ENCODE measurements around the gene CARD9. TPM values are rescaled to one million over a fixed set of nuclear protein-coding genes. Genes with fewer than 3 reads are reported as not detected.

CARD9 gene
- total and polyA plus RNA-seq, 2 of the 8 experiments (the other 6 are each of a cell fraction or from before 2014, with no cell fraction given): 0.15 to 1.1 TPM

GRCh38 chr9:136412962-136413361 is 39.5 kb upstream of the CARD9 start:
- peaks cover 9% of the 10 kb centered on the region for H3K23me2 ChIP-seq (ENCODE audit: low read depth, low read length)
- no peak overlapping the region for H4K91ac ChIP-seq (replicated peaks; ENCODE audit: insufficient read length, low read length)
- peaks cover 11 to 51% of the 10 kb centered on the region in 2 experiments for H3K79me2 ChIP-seq (ENCODE audit: control insufficient read depth in 1 of 2, insufficient read depth in 2 of 2, low read length in 2 of 2)
- WGBS, 2 experiments (ENCODE audit: extremely low coverage in 1 of 2, insufficient coverage in 1 of 2, insufficient read length in 1 of 2, insufficient replicate concordance in 2 of 2, low coverage in 1 of 2, low lambda C conversion rate in 2 of 2, missing lambda C conversion rate in 1 of 2): 91% methylated on average over 9 of the region's 9 CpGs; no CpG with 5 or more reads in 1 of the 2 experiments
- no peak overlapping the region for H3K4me2 ChIP-seq (ENCODE audit: insufficient read depth in 1 of 2, low read depth in 2 of 2, low read length in 2 of 2)
- no peak overlapping the region for H3K4me3 ChIP-seq (ENCODE audit: extremely low read depth in 1 of 4, insufficient read depth in 2 of 4, low read depth in 3 of 4, low read length in 4 of 4)
- no peak overlapping the region for H2BK120ac ChIP-seq (replicated peaks; ENCODE audit: low read depth, low read length)
- no peak overlapping the region for H2BK12ac ChIP-seq (ENCODE audit: low read depth, low read length)
- no peak overlapping the region for H3K14ac ChIP-seq (ENCODE audit: insufficient read length)
- H3K27me3 ChIP-seq (replicated peaks in 1 of 4; ENCODE audit: control insufficient read depth in 3 of 4, extremely low read depth in 1 of 4, insufficient read depth in 3 of 4, low read length in 3 of 4): no peaks in the 10 kb centered on the region
- peaks cover 20% of the 10 kb centered on the region for H3K79me1 ChIP-seq (ENCODE audit: low read depth, low read length)
- no peak overlapping the region for H3K56ac ChIP-seq (replicated peaks; ENCODE audit: insufficient read length, low read depth, low read length)
- FAIRE-seq (no peak), DNase-seq (ENCODE audit: low read depth in 1 of 2, low spot score in 2 of 2) (no peak)
- ChIA-PET CTCF (ENCODE audit: partially characterized antibody) (interaction anchor here (0.7 to 2.1 kb wide), 7 partner anchors 8 to 137 kb away, joined by 3 to 7 read pairs (median 3); no protein-coding TSS in a partner anchor), POLR2A (ENCODE audit: partially characterized antibody) (interaction anchor here (0.6 to 8.0 kb wide), 4 partner anchors 12 to 30 kb away, joined by 3 to 123 read pairs (median 15); partner anchors contain the start of gene SNAPC4)
- peaks cover 0 to 3% (median 3%) of the 10 kb centered on the region in 4 experiments; a peak in 4 of 7 replicates for H3K4me1 ChIP-seq (replicated peaks in 1 of 4; ENCODE audit: control insufficient read depth in 3 of 4, insufficient read depth in 4 of 4, low read length in 3 of 4)
- peaks cover 14 to 17% of the 10 kb centered on the region in 2 experiments for H4K20me1 ChIP-seq (replicated peaks in 1 of 2; ENCODE audit: control insufficient read depth in 1 of 2, insufficient read depth in 2 of 2, low read length in 2 of 2)
- no peak overlapping the region for H3K18ac ChIP-seq (ENCODE audit: extremely low read depth, low read length)
- H3K36me3 ChIP-seq (ENCODE audit: control insufficient read depth in 2 of 4, insufficient read depth in 4 of 4, low read length in 3 of 4): peaks cover 23 to 42% (median 35%) of the 10 kb centered on the region in 4 experiments
- H4K5ac ChIP-seq (ENCODE audit: insufficient read length, low read depth, low read length): no peak overlapping the region
- H2BK20ac ChIP-seq (ENCODE audit: low read length): no peak overlapping the region
- no peak overlapping the region for H4K8ac ChIP-seq (ENCODE audit: extremely low read depth, insufficient read depth, low read length)
- no peak overlapping the region for H3K4ac ChIP-seq (replicated peaks; ENCODE audit: insufficient read length, low read depth, low read length)
- H3K23ac ChIP-seq (ENCODE audit: insufficient read length): no peak overlapping the region
- no peak overlapping the region for H2BK15ac ChIP-seq (ENCODE audit: low read length)
- H3K9ac ChIP-seq (replicated peaks in 1 of 4; ENCODE audit: extremely low read depth in 1 of 4, low read depth in 3 of 4, low read length in 3 of 4): no peak overlapping the region
- no peak overlapping the region for H3K27ac ChIP-seq (ENCODE audit: low read depth, low read length)
- TF ChIP-seq CTCF (IDR thresholded peaks at IDR 0.05; ENCODE audit: control extremely low read depth in 1 of 3, insufficient read depth in 1 of 3, low read depth in 1 of 3, low read length in 3 of 3) (no peak), EP300 (IDR thresholded peaks at IDR 0.05; ENCODE audit: borderline replicate concordance in 1 of 2, low read depth in 2 of 2, low read length in 2 of 2) (no peak), HDAC6 (IDR thresholded peaks at IDR 0.05; ENCODE audit: low read depth, low read length) (no peak), NANOG (IDR thresholded peaks at IDR 0.05; ENCODE audit: insufficient read depth, low read depth, low read length, poor library complexity, severe bottlenecking) (no peak), POLR2AphosphoS5 (IDR thresholded peaks at IDR 0.05; ENCODE audit: low read depth, low read length) (no peak), YY1 (IDR thresholded peaks at IDR 0.05; ENCODE audit: low read depth, low read length) (no peak), TAF1 (IDR thresholded peaks at IDR 0.05; ENCODE audit: low read depth, low read length) (no peak), KDM4A (IDR thresholded peaks at IDR 0.05; ENCODE audit: low read depth, low read length, severe bottlenecking) (no peak)
- no peak overlapping the region for H2AFZ ChIP-seq (ENCODE audit: low read length)
- no peak overlapping the region for H2BK5ac ChIP-seq (ENCODE audit: low read depth, low read length)
- H2AK5ac ChIP-seq (ENCODE audit: low read depth, low read length): no peak overlapping the region
- H3K9me3 ChIP-seq (ENCODE audit: insufficient read depth in 2 of 2, low read depth in 1 of 2, low read length in 1 of 2): no peaks in the 10 kb centered on the region
